ENCODE measurements around the gene PLAC1. TPM values are rescaled to one million over a fixed set of nuclear protein-coding genes. Genes with fewer than 3 reads are reported as not detected.

Gene PLAC1
- total and polyA plus RNA-seq, 4 donors, result 0.31 to 0.63 (median 0.47) TPM; not detected in 1

DNA sequence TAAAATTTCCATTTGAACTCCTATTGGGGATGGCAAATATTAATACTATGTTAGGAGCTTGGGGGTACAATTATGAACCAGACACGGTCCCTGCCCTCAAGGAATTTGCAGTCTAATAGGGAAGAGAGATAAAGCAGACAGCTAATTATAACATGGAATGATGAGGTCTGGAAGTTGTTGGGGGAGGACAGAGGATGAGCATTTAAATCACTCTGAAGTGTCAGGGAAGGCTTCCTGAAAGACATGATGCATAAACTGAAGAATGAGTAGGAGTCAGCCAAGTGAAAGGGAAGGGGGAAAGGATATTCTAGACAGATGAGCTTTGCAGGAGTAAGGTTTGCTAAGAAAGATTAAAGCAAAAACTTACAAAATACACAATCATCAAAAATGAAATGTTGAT, 15.9 kb downstream of the PLAC1 start:
- no peaks in the 10 kb centered on the region for H3K9me3 ChIP-seq (ENCODE audit: control insufficient read depth in 4 of 4, insufficient read depth in 3 of 4, low read length in 3 of 4)
- 73 to 95% methylated on average over 1 of the region's 1 CpG for WGBS, 2 donors
- DNase-seq, result no peak
- no peak overlapping the region for H3K27ac ChIP-seq (ENCODE audit: low read depth in 1 of 2, low read length in 1 of 2)
- TF ChIP-seq, protein P1, sequence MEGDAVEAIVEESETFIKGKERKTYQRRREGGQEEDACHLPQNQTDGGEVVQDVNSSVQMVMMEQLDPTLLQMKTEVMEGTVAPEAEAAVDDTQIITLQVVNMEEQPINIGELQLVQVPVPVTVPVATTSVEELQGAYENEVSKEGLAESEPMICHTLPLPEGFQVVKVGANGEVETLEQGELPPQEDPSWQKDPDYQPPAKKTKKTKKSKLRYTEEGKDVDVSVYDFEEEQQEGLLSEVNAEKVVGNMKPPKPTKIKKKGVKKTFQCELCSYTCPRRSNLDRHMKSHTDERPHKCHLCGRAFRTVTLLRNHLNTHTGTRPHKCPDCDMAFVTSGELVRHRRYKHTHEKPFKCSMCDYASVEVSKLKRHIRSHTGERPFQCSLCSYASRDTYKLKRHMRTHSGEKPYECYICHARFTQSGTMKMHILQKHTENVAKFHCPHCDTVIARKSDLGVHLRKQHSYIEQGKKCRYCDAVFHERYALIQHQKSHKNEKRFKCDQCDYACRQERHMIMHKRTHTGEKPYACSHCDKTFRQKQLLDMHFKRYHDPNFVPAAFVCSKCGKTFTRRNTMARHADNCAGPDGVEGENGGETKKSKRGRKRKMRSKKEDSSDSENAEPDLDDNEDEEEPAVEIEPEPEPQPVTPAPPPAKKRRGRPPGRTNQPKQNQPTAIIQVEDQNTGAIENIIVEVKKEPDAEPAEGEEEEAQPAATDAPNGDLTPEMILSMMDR (IDR thresholded peaks at IDR 0.05; ENCODE audit: control extremely low read depth, extremely low read depth), result no peak
- no peak overlapping the region for H3K4me3 ChIP-seq
- H3K36me3 ChIP-seq (ENCODE audit: control insufficient read depth in 4 of 4, insufficient read depth in 4 of 4, low read length in 4 of 4), result no peaks in the 10 kb centered on the region
- ATAC-seq (ENCODE audit: insufficient read depth, low FRiP score), result no peak
- peaks cover 4 to 15% (median 11%) of the 10 kb centered on the region in 3 donors for H3K27me3 ChIP-seq (ENCODE audit: control insufficient read depth in 3 of 3, insufficient read depth in 3 of 3, low read length in 2 of 3)
- no peaks in the 10 kb centered on the region for H3K4me1 ChIP-seq (ENCODE audit: control insufficient read depth in 5 of 5, insufficient read depth in 5 of 5, low read length in 5 of 5)
- H3K9ac ChIP-seq (ENCODE audit: insufficient read depth in 1 of 2, low read length in 2 of 2), result no peak overlapping the region

DNA sequence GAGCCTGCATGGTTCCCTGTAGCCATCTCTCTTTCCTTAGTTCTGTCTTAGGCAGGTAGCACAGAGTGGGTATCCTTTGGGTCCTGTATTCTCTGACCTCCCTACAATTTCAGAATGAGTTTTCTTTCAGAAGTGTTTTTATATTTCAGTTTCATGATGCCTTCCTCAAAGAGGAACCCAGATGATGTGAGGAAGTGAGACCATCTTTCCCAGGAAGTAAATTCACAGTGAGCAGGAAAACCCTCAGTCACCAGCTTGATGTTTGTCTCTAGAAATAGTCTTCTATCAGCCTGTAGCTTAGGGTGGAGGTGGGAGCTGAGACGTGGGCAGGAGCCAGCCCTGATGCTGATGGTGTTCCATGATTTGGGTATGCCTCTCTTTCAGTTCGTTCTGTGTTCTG, 16.9 kb downstream of the PLAC1 start:
- Histone ChIP-seq H3K9me3 (ENCODE audit: control insufficient read depth in 4 of 4, insufficient read depth in 3 of 4, low read length in 3 of 4) (no peaks in the 10 kb centered on the region), H3K4me3 (no peak overlapping the region), H3K4me1 (ENCODE audit: control insufficient read depth in 5 of 5, insufficient read depth in 5 of 5, low read length in 5 of 5) (no peaks in the 10 kb centered on the region), H3K27ac (ENCODE audit: low read depth in 1 of 2, low read length in 1 of 2) (no peak overlapping the region), H3K27me3 (ENCODE audit: control insufficient read depth in 3 of 3, insufficient read depth in 3 of 3, low read length in 2 of 3) (peaks cover 4 to 20% (median 14%) of the 10 kb centered on the region in 3 donors), H3K9ac (ENCODE audit: insufficient read depth in 1 of 2, low read length in 2 of 2) (no peak overlapping the region), H3K36me3 (ENCODE audit: control insufficient read depth in 4 of 4, insufficient read depth in 4 of 4, low read length in 4 of 4) (no peaks in the 10 kb centered on the region)
- ATAC-seq (ENCODE audit: insufficient read depth, low FRiP score), result no peak
- TF ChIP-seq, protein P1 (IDR thresholded peaks at IDR 0.05; ENCODE audit: control extremely low read depth, extremely low read depth), result no peak
- 43 to 48% methylated on average over 2 of the region's 2 CpGs for WGBS, 2 donors
- DNase-seq, result no peak

DNA sequence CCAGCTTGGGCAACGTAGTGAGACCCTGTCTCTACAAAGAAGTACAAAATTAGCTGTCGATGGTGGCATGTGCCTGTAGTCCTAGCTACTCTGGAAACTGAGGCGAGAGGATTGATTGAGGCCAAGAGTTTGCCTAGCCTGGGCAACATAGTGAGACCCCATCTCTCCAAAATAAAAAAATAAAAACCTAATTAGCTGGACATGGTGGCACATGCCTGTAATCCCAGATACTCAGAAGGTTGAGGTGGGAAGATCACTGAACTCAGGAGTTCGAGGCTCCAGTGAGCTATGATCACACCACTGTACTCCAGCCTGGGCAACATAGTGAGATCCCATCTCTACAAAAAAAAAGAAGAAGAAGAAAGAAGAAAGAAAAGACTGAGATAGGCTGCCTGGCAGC, 17.4 kb downstream of the PLAC1 start:
- peaks cover 4 to 20% (median 14%) of the 10 kb centered on the region in 3 donors for H3K27me3 ChIP-seq (ENCODE audit: control insufficient read depth in 3 of 3, insufficient read depth in 3 of 3, low read length in 2 of 3)
- WGBS, 2 donors, result 73 to 99% methylated on average over 4 of the region's 4 CpGs
- H3K9ac ChIP-seq (ENCODE audit: insufficient read depth in 1 of 2, low read length in 2 of 2), result no peak overlapping the region
- no peak overlapping the region for H3K27ac ChIP-seq (ENCODE audit: low read depth in 1 of 2, low read length in 1 of 2)
- no peak overlapping the region for H3K4me3 ChIP-seq
- ATAC-seq (ENCODE audit: insufficient read depth, low FRiP score), result no peak
- no peak for DNase-seq
- no peaks in the 10 kb centered on the region for H3K9me3 ChIP-seq (ENCODE audit: control insufficient read depth in 4 of 4, insufficient read depth in 3 of 4, low read length in 3 of 4)
- no peaks in the 10 kb centered on the region for H3K36me3 ChIP-seq (ENCODE audit: control insufficient read depth in 4 of 4, insufficient read depth in 4 of 4, low read length in 4 of 4)
- no peaks in the 10 kb centered on the region for H3K4me1 ChIP-seq (ENCODE audit: control insufficient read depth in 5 of 5, insufficient read depth in 5 of 5, low read length in 5 of 5)
- TF ChIP-seq, protein P1 (IDR thresholded peaks at IDR 0.05; ENCODE audit: control extremely low read depth, extremely low read depth), result no peak

DNA sequence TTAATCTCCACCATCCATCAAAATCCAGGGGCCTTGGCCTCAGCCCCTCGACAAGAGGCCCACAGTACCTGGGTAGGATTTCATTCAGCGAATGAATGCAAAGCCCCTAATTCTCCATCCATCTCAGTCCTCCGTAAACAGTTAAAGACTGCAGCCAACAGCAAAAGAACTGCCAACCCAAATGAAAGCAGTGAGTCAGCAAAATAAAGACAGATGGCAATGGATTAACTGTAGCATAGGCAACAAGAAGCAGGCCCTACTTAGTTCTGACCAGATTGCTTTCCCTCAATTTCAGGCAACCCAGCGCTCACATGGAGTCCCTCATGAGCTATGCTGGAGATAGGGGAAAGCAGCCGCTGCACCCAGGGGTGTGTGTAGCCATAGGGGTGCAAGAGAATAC, 21.4 kb downstream of the PLAC1 start:
- Histone ChIP-seq H3K4me1 (ENCODE audit: control insufficient read depth in 5 of 5, insufficient read depth in 5 of 5, low read length in 5 of 5) (peaks cover 0 to 7% (median 5%) of the 10 kb centered on the region in 5 donors), H3K27me3 (ENCODE audit: control insufficient read depth in 3 of 3, insufficient read depth in 3 of 3, low read length in 2 of 3) (peaks cover 0 to 13% (median 8%) of the 10 kb centered on the region in 3 donors), H3K27ac (ENCODE audit: low read depth in 1 of 2, low read length in 1 of 2) (no peak overlapping the region), H3K9ac (ENCODE audit: insufficient read depth in 1 of 2, low read length in 2 of 2) (no peak overlapping the region), H3K4me3 (no peak overlapping the region), H3K36me3 (ENCODE audit: control insufficient read depth in 4 of 4, insufficient read depth in 4 of 4, low read length in 4 of 4) (no peaks in the 10 kb centered on the region), H3K9me3 (ENCODE audit: control insufficient read depth in 4 of 4, insufficient read depth in 3 of 4, low read length in 3 of 4) (no peaks in the 10 kb centered on the region)
- TF ChIP-seq, protein P1 (IDR thresholded peaks at IDR 0.05; ENCODE audit: control extremely low read depth, extremely low read depth), result no peak
- DNase-seq (peak; percentile 22 to 64 (median 37)), ATAC-seq (ENCODE audit: insufficient read depth, low FRiP score) (no peak)
- 77 to 80% methylated on average over 5 of the region's 5 CpGs for WGBS, 2 donors
